GM12878 (cell line): ENCODE results near the gene CCDC85A. TPM values are rescaled to one million over a fixed set of nuclear protein-coding genes. Genes with fewer than 3 reads are reported as not detected.

Source experiments
- ASH2L ChIP-seq: fragments of 300-600, 200-600 bp; sonication (generic); IDR thresholded peaks from 2 replicates; pipeline ENCODE4 v1.6.1; 2017; ENCODE audit warnings: low read depth, mild to moderate bottlenecking, borderline replicate concordance
- BRCA1 ChIP-seq: IDR thresholded peaks from 2 replicates; pipeline ENCODE4 v1.6.1; 2011; ENCODE audit warnings: low read depth, low read length, improper control_type of control experiment
- CHD4 ChIP-seq: fragments of 200-600 bp; sonication (generic); IDR thresholded peaks from 2 replicates; pipeline ENCODE4 v1.6.1; 2016; ENCODE audit warnings: mild to moderate bottlenecking
- EP300 ChIP-seq, 2 experiments: fragments of 150-350 bp in 1 of 2; IDR thresholded peaks; 2 replicates each; pipeline ENCODE4 v1.6.1; 2011 to 2012; ENCODE audit warnings: low read depth in 2 of 2, low read length in 2 of 2, borderline replicate concordance in 1 of 2, improper control_type of control experiment in 1 of 2, inconsistent platforms in 1 of 2; ENCODE audit not compliant: control insufficient read depth in 1 of 2
- FOXK2 ChIP-seq: fragments of 450-650 bp; IDR thresholded peaks from 2 replicates; pipeline ENCODE4 v1.6.1; 2017; ENCODE audit warnings: mild to moderate bottlenecking, moderate library complexity
- HDAC2 ChIP-seq: fragments of 200-600 bp; sonication (generic); IDR thresholded peaks from 2 replicates; pipeline ENCODE4 v1.6.1; 2017
- IRF4 ChIP-seq: IDR thresholded peaks from 2 replicates; pipeline ENCODE4 v1.6.1; 2011; ENCODE audit warnings: low read depth, low read length
- MTA3 ChIP-seq: IDR thresholded peaks from 2 replicates; pipeline ENCODE4 v1.6.1; 2012; ENCODE audit warnings: low read length, inconsistent platforms, borderline replicate concordance
- MYB ChIP-seq: fragments of 150-350 bp; IDR thresholded peaks from 2 replicates; pipeline ENCODE4 v1.6.1; 2014; ENCODE audit warnings: mild to moderate bottlenecking, low read depth, low read length, borderline replicate concordance
- NR2C2 ChIP-seq: IDR thresholded peaks from 2 replicates; pipeline ENCODE4 v1.6.1; 2011; ENCODE audit warnings: borderline replicate concordance, low read depth; ENCODE audit not compliant: control insufficient read depth, insufficient read length
- NR2F1 ChIP-seq: fragments of 450-650 bp; conservative IDR thresholded peaks from 2 replicates; pipeline ENCODE4 v1.6.1; 2017; ENCODE audit warnings: mild to moderate bottlenecking
- RUNX3 ChIP-seq: IDR thresholded peaks from 2 replicates; pipeline ENCODE4 v1.6.1; 2012; ENCODE audit warnings: low read length, inconsistent platforms
- SREBF1 ChIP-seq: IDR thresholded peaks from 2 replicates; pipeline ENCODE4 v1.6.1; 2012; ENCODE audit warnings: mild to moderate bottlenecking, low read length
- ZNF24 ChIP-seq: fragments of 450-650 bp; IDR thresholded peaks from 2 replicates; pipeline ENCODE4 v1.6.1; 2017; ENCODE audit warnings: antibody characterized with exemption, mild to moderate bottlenecking
- polyA plus RNA-seq, 11 experiments: library from polyadenylated mRNA; depleted of rRNA in 4 of 11; unstranded in 6 of 11; stranded (reverse) in 5 of 11; fragments of >200 nt; fragmentation: Nextera tagmentation in 4 of 11; fragmentation: Illumina TruSeq in 1 of 11; extraction: Ambion mirVana in 4 of 11; extraction: Trizol in 1 of 11; gene quantifications; 1 replicate in 1 of 11; 2 replicates in 10 of 11; pipeline versions ENCODE4 v1.2.1 to v1.2.3, GENCODE V29; 2011 to 2016; ENCODE audit warnings: inconsistent platforms in 2 of 11, missing spikeins in 2 of 11, low read depth in 1 of 11
- total RNA-seq, 4 experiments: library from RNA; depleted of rRNA in 3 of 4; stranded (reverse); fragments of >200 nt in 3 of 4; fragmentation: Illumina TruSeq in 1 of 4; extraction: Trizol in 1 of 4; gene quantifications; 2 replicates each; pipeline versions ENCODE4 v1.2.1 to v1.2.3, GENCODE V29; 2013 to 2021
- TF ChIP-seq, protein P1 (sequence below): fragments of 450-650 bp; IDR thresholded peaks from 2 replicates; pipeline ENCODE4 v1.6.1; 2017; ENCODE audit warnings: low read depth, mild to moderate bottlenecking, moderate library complexity
- TF ChIP-seq, protein P2 (sequence below): fragments of 450-650 bp; IDR thresholded peaks from 2 replicates; pipeline ENCODE4 v1.6.1; 2018; ENCODE audit warnings: mild to moderate bottlenecking, low read depth, moderate library complexity; ENCODE audit not compliant: partially characterized antibody
- TF ChIP-seq, protein P3 (sequence below): fragments of 450-650 bp; formaldehyde crosslinking; IDR thresholded peaks from 2 replicates; pipeline ENCODE4 v1.4.0; 2022; ENCODE audit warnings: mild to moderate bottlenecking, moderate library complexity
- TF ChIP-seq, protein P4 (sequence below): fragments of 450-650 bp; IDR thresholded peaks from 2 replicates; pipeline ENCODE4 v1.6.1; 2016; ENCODE audit warnings: mild to moderate bottlenecking

CCDC85A gene
- total and polyA plus RNA-seq, 10 of the 15 experiments (the other 5 are each of a cell fraction or from before 2014, with no cell fraction given): 0.02 to 0.57 (median 0.04) TPM; not detected in 7

DNA sequence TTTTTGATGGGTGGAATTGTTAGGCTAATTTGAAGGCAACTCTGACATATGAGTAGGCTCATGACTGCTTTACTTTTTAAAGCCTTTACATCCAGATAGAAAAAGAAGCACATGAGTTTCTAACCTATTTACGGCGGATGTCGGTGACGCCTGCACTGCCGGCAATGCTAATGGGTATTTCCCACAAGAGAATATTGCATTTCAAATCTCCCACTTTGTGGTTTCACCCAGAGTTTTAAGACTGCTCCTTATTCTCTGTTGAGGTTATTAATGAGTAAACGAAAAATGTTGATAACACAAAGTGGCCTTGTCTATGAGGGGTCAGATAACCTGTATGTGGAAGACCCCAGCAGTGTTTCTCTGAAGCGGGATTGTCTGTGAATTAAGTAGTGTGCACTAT is 14.0 kb downstream of the CCDC85A start (continued):
- TF ChIP-seq IRF4: no peak
- TF ChIP-seq MYB: no peak
- TF ChIP-seq, protein P1, sequence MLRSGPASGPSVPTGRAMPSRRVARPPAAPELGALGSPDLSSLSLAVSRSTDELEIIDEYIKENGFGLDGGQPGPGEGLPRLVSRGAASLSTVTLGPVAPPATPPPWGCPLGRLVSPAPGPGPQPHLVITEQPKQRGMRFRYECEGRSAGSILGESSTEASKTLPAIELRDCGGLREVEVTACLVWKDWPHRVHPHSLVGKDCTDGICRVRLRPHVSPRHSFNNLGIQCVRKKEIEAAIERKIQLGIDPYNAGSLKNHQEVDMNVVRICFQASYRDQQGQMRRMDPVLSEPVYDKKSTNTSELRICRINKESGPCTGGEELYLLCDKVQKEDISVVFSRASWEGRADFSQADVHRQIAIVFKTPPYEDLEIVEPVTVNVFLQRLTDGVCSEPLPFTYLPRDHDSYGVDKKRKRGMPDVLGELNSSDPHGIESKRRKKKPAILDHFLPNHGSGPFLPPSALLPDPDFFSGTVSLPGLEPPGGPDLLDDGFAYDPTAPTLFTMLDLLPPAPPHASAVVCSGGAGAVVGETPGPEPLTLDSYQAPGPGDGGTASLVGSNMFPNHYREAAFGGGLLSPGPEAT: peak; percentile 52; the same call in 1 of the 2 replicates
- TF ChIP-seq, protein P2, sequence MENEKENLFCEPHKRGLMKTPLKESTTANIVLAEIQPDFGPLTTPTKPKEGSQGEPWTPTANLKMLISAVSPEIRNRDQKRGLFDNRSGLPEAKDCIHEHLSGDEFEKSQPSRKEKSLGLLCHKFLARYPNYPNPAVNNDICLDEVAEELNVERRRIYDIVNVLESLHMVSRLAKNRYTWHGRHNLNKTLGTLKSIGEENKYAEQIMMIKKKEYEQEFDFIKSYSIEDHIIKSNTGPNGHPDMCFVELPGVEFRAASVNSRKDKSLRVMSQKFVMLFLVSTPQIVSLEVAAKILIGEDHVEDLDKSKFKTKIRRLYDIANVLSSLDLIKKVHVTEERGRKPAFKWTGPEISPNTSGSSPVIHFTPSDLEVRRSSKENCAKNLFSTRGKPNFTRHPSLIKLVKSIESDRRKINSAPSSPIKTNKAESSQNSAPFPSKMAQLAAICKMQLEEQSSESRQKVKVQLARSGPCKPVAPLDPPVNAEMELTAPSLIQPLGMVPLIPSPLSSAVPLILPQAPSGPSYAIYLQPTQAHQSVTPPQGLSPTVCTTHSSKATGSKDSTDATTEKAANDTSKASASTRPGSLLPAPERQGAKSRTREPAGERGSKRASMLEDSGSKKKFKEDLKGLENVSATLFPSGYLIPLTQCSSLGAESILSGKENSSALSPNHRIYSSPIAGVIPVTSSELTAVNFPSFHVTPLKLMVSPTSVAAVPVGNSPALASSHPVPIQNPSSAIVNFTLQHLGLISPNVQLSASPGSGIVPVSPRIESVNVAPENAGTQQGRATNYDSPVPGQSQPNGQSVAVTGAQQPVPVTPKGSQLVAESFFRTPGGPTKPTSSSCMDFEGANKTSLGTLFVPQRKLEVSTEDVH: no peak
- TF ChIP-seq NR2C2: no peak
- TF ChIP-seq BRCA1: no peak
- no peak for TF ChIP-seq FOXK2
- TF ChIP-seq HDAC2: no peak
- TF ChIP-seq ASH2L: no peak
- TF ChIP-seq RUNX3: no peak
- peak in 1 of 2 experiments; percentile 69; a peak in 1 of 4 replicates for TF ChIP-seq EP300 (IDR thresholded peaks at IDR 0.05; ENCODE audit: borderline replicate concordance in 1 of 2, control insufficient read depth in 1 of 2, low read depth in 2 of 2, low read length in 2 of 2)
- no peak for TF ChIP-seq SREBF1
- TF ChIP-seq NR2F1: 0 out of 2 replicates have a peak, but pooled peaks have one; percentile 28
- TF ChIP-seq ZNF24: no peak
- TF ChIP-seq MTA3: no peak
- TF ChIP-seq, protein P3, sequence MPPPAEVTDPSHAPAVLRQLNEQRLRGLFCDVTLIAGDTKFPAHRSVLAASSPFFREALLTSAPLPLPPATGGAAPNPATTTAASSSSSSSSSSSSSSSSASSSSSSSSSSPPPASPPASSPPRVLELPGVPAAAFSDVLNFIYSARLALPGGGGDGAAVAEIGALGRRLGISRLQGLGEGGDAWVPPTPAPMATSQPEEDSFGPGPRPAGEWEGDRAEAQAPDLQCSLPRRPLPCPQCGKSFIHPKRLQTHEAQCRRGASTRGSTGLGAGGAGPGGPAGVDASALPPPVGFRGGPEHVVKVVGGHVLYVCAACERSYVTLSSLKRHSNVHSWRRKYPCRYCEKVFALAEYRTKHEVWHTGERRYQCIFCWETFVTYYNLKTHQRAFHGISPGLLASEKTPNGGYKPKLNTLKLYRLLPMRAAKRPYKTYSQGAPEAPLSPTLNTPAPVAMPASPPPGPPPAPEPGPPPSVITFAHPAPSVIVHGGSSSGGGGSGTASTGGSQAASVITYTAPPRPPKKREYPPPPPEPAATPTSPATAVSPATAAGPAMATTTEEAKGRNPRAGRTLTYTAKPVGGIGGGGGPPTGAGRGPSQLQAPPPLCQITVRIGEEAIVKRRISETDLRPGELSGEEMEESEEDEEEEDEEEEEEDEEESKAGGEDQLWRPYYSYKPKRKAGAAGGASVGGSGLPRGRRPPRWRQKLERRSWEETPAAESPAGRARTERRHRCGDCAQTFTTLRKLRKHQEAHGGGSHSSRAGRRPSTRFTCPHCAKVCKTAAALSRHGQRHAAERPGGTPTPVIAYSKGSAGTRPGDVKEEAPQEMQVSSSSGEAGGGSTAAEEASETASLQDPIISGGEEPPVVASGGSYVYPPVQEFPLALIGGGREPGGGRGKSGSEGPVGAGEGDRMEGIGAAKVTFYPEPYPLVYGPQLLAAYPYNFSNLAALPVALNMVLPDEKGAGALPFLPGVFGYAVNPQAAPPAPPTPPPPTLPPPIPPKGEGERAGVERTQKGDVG (CRISPR knock-in tag): no peak
- TF ChIP-seq CHD4: no peak
- TF ChIP-seq, protein P4, sequence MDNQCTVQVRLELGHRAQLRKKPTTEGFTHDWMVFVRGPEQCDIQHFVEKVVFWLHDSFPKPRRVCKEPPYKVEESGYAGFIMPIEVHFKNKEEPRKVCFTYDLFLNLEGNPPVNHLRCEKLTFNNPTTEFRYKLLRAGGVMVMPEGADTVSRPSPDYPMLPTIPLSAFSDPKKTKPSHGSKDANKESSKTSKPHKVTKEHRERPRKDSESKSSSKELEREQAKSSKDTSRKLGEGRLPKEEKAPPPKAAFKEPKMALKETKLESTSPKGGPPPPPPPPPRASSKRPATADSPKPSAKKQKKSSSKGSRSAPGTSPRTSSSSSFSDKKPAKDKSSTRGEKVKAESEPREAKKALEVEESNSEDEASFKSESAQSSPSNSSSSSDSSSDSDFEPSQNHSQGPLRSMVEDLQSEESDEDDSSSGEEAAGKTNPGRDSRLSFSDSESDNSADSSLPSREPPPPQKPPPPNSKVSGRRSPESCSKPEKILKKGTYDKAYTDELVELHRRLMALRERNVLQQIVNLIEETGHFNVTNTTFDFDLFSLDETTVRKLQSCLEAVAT: no peak
